T-helper 2 cell treated with Interferon-gamma antibody and Interleukin-4, amounts not matched to agents 100 ng/mL and 5 ng/mL, for 36 hours (primary cell): ENCODE results near the gene LHX1. TPM values are rescaled to one million over a fixed set of nuclear protein-coding genes. Genes with fewer than 3 reads are reported as not detected.

Experiments
- intact Hi-C: fragments of 100-400 bp; cut with micrococcal nuclease; formaldehyde crosslinking; loops from one replicate; pipeline ENCODE4 v1.15.1; 2023
- total RNA-seq: library from RNA; stranded (reverse); gene quantifications from 2 replicates; pipeline ENCODE4 v1.2.3, GENCODE V29; 2022

Gene LHX1
- 0.18 TPM in 1 of 2 replicates, not detected in the other for total RNA-seq

- intact Hi-C loops: loop anchor here (5.0 kb wide), 1 partner anchor 805 kb away; no protein-coding TSS in a partner anchor
Observed at GRCh38 chr17:36937001-36937958, at the start of gene LHX1. TSS of gene LHX1 (plus strand) at chr17:36937475. CDS start at chr17:36938198, 723 bp downstream.

GRCh38 chr17:36888236-36888951, 48.9 kb upstream of the LHX1 start:
- intact Hi-C loops: no loop called here

GRCh38 chr17:36889770-36890349, 47.4 kb upstream of the LHX1 start:
- intact Hi-C loops: no loop called here

GRCh38 chr17:36890398-36891168, 46.7 kb upstream of the LHX1 start:
- intact Hi-C loops: no loop called here

GRCh38 chr17:36892112-36892838, 45.0 kb upstream of the LHX1 start:
- intact Hi-C loops: no loop called here

- intact Hi-C loops: no loop called here
Observed at GRCh38 chr17:36894177-36894576, 43.1 kb upstream of the LHX1 start.

GRCh38 chr17:36894925-36895324, 42.4 kb upstream of the LHX1 start:
- intact Hi-C loops: no loop called here

- intact Hi-C loops: no loop called here
Observed at GRCh38 chr17:36899250-36900159, 37.8 kb upstream of the LHX1 start.

GRCh38 chr17:36900160-36900512, 37.1 kb upstream of the LHX1 start:
- intact Hi-C loops: no loop called here

GRCh38 chr17:36901506-36901905, 35.8 kb upstream of the LHX1 start:
- intact Hi-C loops: no loop called here

GRCh38 chr17:36907407-36907806, 29.9 kb upstream of the LHX1 start:
- intact Hi-C loops: no loop called here

- intact Hi-C loops: no loop called here
Observed at GRCh38 chr17:36910513-36910912, 26.8 kb upstream of the LHX1 start.

GRCh38 chr17:36911001-36911400, 26.3 kb upstream of the LHX1 start:
- intact Hi-C loops: no loop called here

- intact Hi-C loops: no loop called here
Observed at GRCh38 chr17:36913132-36913531, 24.1 kb upstream of the LHX1 start.

- intact Hi-C loops: no loop called here
Observed at GRCh38 chr17:36918211-36918691, 19.0 kb upstream of the LHX1 start.

- intact Hi-C loops: no loop called here
Observed at GRCh38 chr17:36919407-36919968, 17.8 kb upstream of the LHX1 start.

GRCh38 chr17:36920032-36921005, 17.0 kb upstream of the LHX1 start:
- intact Hi-C loops: no loop called here
